Astrocyte (in vitro differentiated cells and primary cell): ENCODE measurements around the gene FST. TPM values are rescaled to one million over a fixed set of nuclear protein-coding genes. Genes with fewer than 3 reads are reported as not detected.

Experiments used
- DNase-seq: peaks from one replicate; pipeline ENCODE4 v3.0.0-alpha.2; 2010; ENCODE audit warnings: low read depth
- FAIRE-seq: peaks from 2 replicates; lab custom pipeline; 2011; peaks lifted over from hg19 to GRCh38; lab: Jason Lieb, UNC
- H2AFZ ChIP-seq: 2 replicates; pipeline ENCODE4 v1.6.0; 2012; ENCODE audit warnings: low read depth, low read length, inconsistent platforms
- H3K27ac ChIP-seq: 2 replicates; pipeline ENCODE4 v1.5.1; 2011; ENCODE audit warnings: low read depth, low read length, inconsistent platforms
- H3K27me3 ChIP-seq: 2 replicates; pipeline ENCODE4 v1.6.0; 2011; ENCODE audit warnings: low read length, inconsistent platforms; ENCODE audit not compliant: insufficient read depth
- H3K36me3 ChIP-seq: 2 replicates; pipeline ENCODE4 v1.5.1; 2011; ENCODE audit warnings: low read length, inconsistent platforms; ENCODE audit not compliant: insufficient read depth
- H3K4me1 ChIP-seq: 2 replicates; pipeline ENCODE4 v1.5.1; 2011; ENCODE audit warnings: low read length, inconsistent platforms; ENCODE audit not compliant: insufficient read depth
- H3K4me2 ChIP-seq: 2 replicates; pipeline ENCODE4 v1.6.0; 2012; ENCODE audit warnings: low read length, inconsistent platforms
- H3K4me3 ChIP-seq: 2 replicates; pipeline ENCODE4 v1.5.1; 2011; ENCODE audit warnings: low read depth, mild to moderate bottlenecking, low read length, inconsistent platforms; ENCODE audit not compliant: insufficient read depth
- H3K79me2 ChIP-seq: 2 replicates; pipeline ENCODE4 v1.6.0; 2012; ENCODE audit warnings: mild to moderate bottlenecking, low read length, inconsistent platforms; ENCODE audit not compliant: insufficient read depth
- H3K9ac ChIP-seq: 2 replicates; pipeline ENCODE4 v1.6.0; 2012; ENCODE audit warnings: mild to moderate bottlenecking, low read length, inconsistent platforms
- H3K9me3 ChIP-seq: 2 replicates; pipeline ENCODE4 v1.5.1; 2012; ENCODE audit warnings: low read depth, mild to moderate bottlenecking, low read length, inconsistent platforms; ENCODE audit not compliant: insufficient read depth
- H4K20me1 ChIP-seq: 2 replicates; pipeline ENCODE4 v1.6.0; 2012; ENCODE audit warnings: low read length, inconsistent platforms; ENCODE audit not compliant: insufficient read depth
- H3K27ac Mint-ChIP-seq: one replicate; pipeline ENCODE4 v1.8.0; 2021; ENCODE audit warnings: mild to moderate bottlenecking, mixed read lengths; ENCODE audit not compliant: unreplicated experiment
- H3K27me3 Mint-ChIP-seq: one replicate; pipeline ENCODE4 v1.8.0; 2021; ENCODE audit warnings: low read depth, mixed read lengths; ENCODE audit not compliant: unreplicated experiment
- H3K36me3 Mint-ChIP-seq: one replicate; pipeline ENCODE4 v1.8.0; 2021; ENCODE audit warnings: low read depth, mixed read lengths; ENCODE audit not compliant: unreplicated experiment
- H3K4me1 Mint-ChIP-seq: one replicate; pipeline ENCODE4 v1.8.0; 2021; ENCODE audit warnings: low read depth, mixed read lengths; ENCODE audit not compliant: unreplicated experiment
- H3K4me3 Mint-ChIP-seq: one replicate; pipeline ENCODE4 v1.8.0; 2021; ENCODE audit warnings: mild to moderate bottlenecking, moderate library complexity, mixed read lengths; ENCODE audit not compliant: unreplicated experiment
- H3K9me3 Mint-ChIP-seq: one replicate; pipeline ENCODE4 v1.8.0; 2021; ENCODE audit warnings: mild to moderate bottlenecking, mixed read lengths; ENCODE audit not compliant: unreplicated experiment
- CTCF ChIP-seq: IDR thresholded peaks from 2 replicates; pipeline ENCODE4 v1.5.1; 2011; ENCODE audit warnings: low read depth, mild to moderate bottlenecking, inconsistent platforms, low read length, moderate library complexity; ENCODE audit not compliant: insufficient read depth
- EZH2 ChIP-seq: IDR thresholded peaks from 2 replicates; pipeline ENCODE4 v1.6.1; 2012; ENCODE audit warnings: mild to moderate bottlenecking, low read length, inconsistent platforms; ENCODE audit not compliant: insufficient read depth
- total RNA-seq: library from RNA; stranded (reverse); gene quantifications from 2 replicates; pipeline ENCODE4 v1.2.1, GENCODE V29; 2021

Gene FST
- total RNA-seq, 1 donor from 2014 or later: 57.1 TPM

GRCh38 chr5:53434541-53434940 lies 45.9 kb upstream of the FST start:
- no peak overlapping the region for H3K4me3 Mint-ChIP-seq
- FAIRE-seq (no peak), DNase-seq (no peak)
- Histone ChIP-seq H3K36me3 (no peaks in the 10 kb centered on the region), H3K4me2 (no peak overlapping the region), H3K79me2 (no peaks in the 10 kb centered on the region), H4K20me1 (no peaks in the 10 kb centered on the region), H3K9ac (no peak overlapping the region), H3K27ac (no peak overlapping the region), H3K4me3 (no peak overlapping the region), H3K4me1 (peaks cover 20% of the 10 kb centered on the region), H3K27me3 (no peaks in the 10 kb centered on the region), H2AFZ (no peak overlapping the region), H3K9me3 (no peaks in the 10 kb centered on the region)
- no peaks in the 10 kb centered on the region for H3K36me3 Mint-ChIP-seq
- TF ChIP-seq EZH2 (no peak), CTCF (no peak)
- H3K9me3 Mint-ChIP-seq: no peaks in the 10 kb centered on the region
- no peaks in the 10 kb centered on the region for H3K27me3 Mint-ChIP-seq
- H3K27ac Mint-ChIP-seq: no peak overlapping the region
- H3K4me1 Mint-ChIP-seq: peaks cover 24% of the 10 kb centered on the region

GRCh38 chr5:53436480-53437191 lies 43.8 kb upstream of the FST start:
- Mint-ChIP-seq H3K4me3 (no peak overlapping the region), H3K9me3 (no peaks in the 10 kb centered on the region), H3K27me3 (no peaks in the 10 kb centered on the region), H3K4me1 (peaks cover 14% of the 10 kb centered on the region), H3K27ac (no peak overlapping the region), H3K36me3 (no peaks in the 10 kb centered on the region)
- TF ChIP-seq EZH2: no peak
- no peak for TF ChIP-seq CTCF
- Histone ChIP-seq H3K4me1 (peaks cover 10% of the 10 kb centered on the region), H2AFZ (no peak overlapping the region), H3K27ac (no peak overlapping the region), H3K9ac (no peak overlapping the region), H3K9me3 (no peaks in the 10 kb centered on the region), H3K36me3 (no peaks in the 10 kb centered on the region), H3K4me3 (no peak overlapping the region), H3K4me2 (no peak overlapping the region), H3K27me3 (no peaks in the 10 kb centered on the region), H3K79me2 (no peaks in the 10 kb centered on the region), H4K20me1 (no peaks in the 10 kb centered on the region)
- FAIRE-seq (no peak), DNase-seq (no peak)

- H3K27ac ChIP-seq: no peak overlapping the region
- Mint-ChIP-seq H3K27ac (no peak overlapping the region), H3K36me3 (no peaks in the 10 kb centered on the region), H3K27me3 (peaks cover 3% of the 10 kb centered on the region), H3K4me1 (peaks cover 14% of the 10 kb centered on the region), H3K9me3 (no peaks in the 10 kb centered on the region), H3K4me3 (no peak overlapping the region)
- no peaks in the 10 kb centered on the region for H3K27me3 ChIP-seq
- no peak for FAIRE-seq
- H3K4me1 ChIP-seq: peaks cover 10% of the 10 kb centered on the region
- no peak for DNase-seq
- no peak overlapping the region for H2AFZ ChIP-seq
- H3K79me2 ChIP-seq: no peaks in the 10 kb centered on the region
- H4K20me1 ChIP-seq: no peaks in the 10 kb centered on the region
- H3K4me2 ChIP-seq: no peak overlapping the region
- H3K9me3 ChIP-seq: no peaks in the 10 kb centered on the region
- no peaks in the 10 kb centered on the region for H3K36me3 ChIP-seq
- H3K4me3 ChIP-seq: no peak overlapping the region
- TF ChIP-seq CTCF: no peak
- TF ChIP-seq EZH2: no peak
- no peak overlapping the region for H3K9ac ChIP-seq
Observed at GRCh38 chr5:53438079-53438478, 42.4 kb upstream of the FST start.
